ENCODE results near the gene CFTR. TPM values are rescaled to one million over a fixed set of nuclear protein-coding genes. Genes with fewer than 3 reads are reported as not detected.

CFTR gene
- total and polyA plus RNA-seq, 4 donors: 6.3 to 19.2 (median 12.9) TPM

DNA sequence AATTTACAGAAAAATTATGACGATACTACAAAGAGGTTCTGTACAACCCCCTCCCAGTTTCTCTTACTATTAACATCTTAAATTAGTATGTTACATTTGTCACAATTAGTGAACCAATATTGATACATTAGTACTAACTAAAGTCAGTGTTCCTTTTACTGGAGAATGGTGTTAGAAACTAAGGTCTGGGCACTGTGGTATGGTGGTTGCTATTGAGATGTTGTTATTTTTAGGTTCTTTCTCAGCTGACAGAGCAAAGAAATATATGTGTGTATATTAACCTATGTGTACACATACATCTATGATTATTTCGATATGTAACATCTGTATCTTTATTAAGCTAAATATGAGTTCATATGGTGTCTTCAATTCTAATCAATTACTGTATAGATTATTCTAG, 11.7 kb upstream of the CFTR start:
- H3K9me3 ChIP-seq (ENCODE audit: control insufficient read depth, insufficient read depth, low read length): no peaks in the 10 kb centered on the region
- H3K4me1 ChIP-seq (ENCODE audit: control insufficient read depth, insufficient read depth, low read length): peaks cover 3% of the 10 kb centered on the region
- H3K27me3 ChIP-seq (ENCODE audit: control insufficient read depth, insufficient read depth, low read length): no peaks in the 10 kb centered on the region
- no peak overlapping the region for H3K27ac ChIP-seq (ENCODE audit: low read depth, low read length)
- no peaks in the 10 kb centered on the region for H3K36me3 ChIP-seq (ENCODE audit: control insufficient read depth, insufficient read depth, low read length)
- no CpG with 5 or more reads among the region's 2 CpGs for WGBS (ENCODE audit: insufficient coverage)
- no peak for DNase-seq (ENCODE audit: low read depth in 4 of 6, low spot score in 6 of 6)
- H3K4me3 ChIP-seq (ENCODE audit: low read depth, low read length): no peak overlapping the region

GRCh38 chr7:117470777-117471176, 9.0 kb upstream of the CFTR start:
- Histone ChIP-seq H3K27ac (ENCODE audit: low read depth, low read length) (no peak overlapping the region), H3K36me3 (ENCODE audit: control insufficient read depth, insufficient read depth, low read length) (no peaks in the 10 kb centered on the region), H3K27me3 (ENCODE audit: control insufficient read depth, insufficient read depth, low read length) (no peaks in the 10 kb centered on the region), H3K9me3 (ENCODE audit: control insufficient read depth, insufficient read depth, low read length) (no peaks in the 10 kb centered on the region), H3K4me3 (ENCODE audit: low read depth, low read length) (no peak overlapping the region), H3K4me1 (ENCODE audit: control insufficient read depth, insufficient read depth, low read length) (peaks cover 3% of the 10 kb centered on the region)
- no peak for DNase-seq (ENCODE audit: low read depth in 4 of 6, low spot score in 6 of 6)
- WGBS (ENCODE audit: insufficient coverage): 48% methylated on average over 4 of the region's 5 CpGs

DNA sequence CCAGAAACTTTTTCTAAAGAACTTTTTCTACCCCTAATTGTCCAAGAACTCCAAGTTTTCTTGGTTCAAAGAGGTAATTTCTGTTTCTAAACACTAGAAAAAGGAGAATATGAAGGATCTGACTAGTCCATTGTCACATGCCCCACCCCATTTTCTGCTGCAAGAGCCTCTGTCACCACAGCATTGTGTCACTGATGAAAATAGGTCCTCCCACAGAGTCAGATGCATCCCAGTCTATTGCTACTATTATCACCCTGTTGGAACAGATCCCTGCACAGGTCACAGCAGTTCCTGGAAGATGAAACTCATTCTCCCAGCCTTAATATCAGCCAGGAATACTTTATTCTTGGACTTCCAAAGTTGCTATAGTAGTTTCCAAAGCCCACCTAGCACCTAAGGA, 7.5 kb upstream of the CFTR start:
- no peak overlapping the region for H3K27ac ChIP-seq (ENCODE audit: low read depth, low read length)
- no peaks in the 10 kb centered on the region for H3K36me3 ChIP-seq (ENCODE audit: control insufficient read depth, insufficient read depth, low read length)
- H3K27me3 ChIP-seq (ENCODE audit: control insufficient read depth, insufficient read depth, low read length): no peaks in the 10 kb centered on the region
- DNase-seq (ENCODE audit: low read depth in 4 of 6, low spot score in 6 of 6): no peak
- H3K9me3 ChIP-seq (ENCODE audit: control insufficient read depth, insufficient read depth, low read length): no peaks in the 10 kb centered on the region
- H3K4me3 ChIP-seq (ENCODE audit: low read depth, low read length): no peak overlapping the region
- peaks cover 3% of the 10 kb centered on the region for H3K4me1 ChIP-seq (ENCODE audit: control insufficient read depth, insufficient read depth, low read length)

DNA sequence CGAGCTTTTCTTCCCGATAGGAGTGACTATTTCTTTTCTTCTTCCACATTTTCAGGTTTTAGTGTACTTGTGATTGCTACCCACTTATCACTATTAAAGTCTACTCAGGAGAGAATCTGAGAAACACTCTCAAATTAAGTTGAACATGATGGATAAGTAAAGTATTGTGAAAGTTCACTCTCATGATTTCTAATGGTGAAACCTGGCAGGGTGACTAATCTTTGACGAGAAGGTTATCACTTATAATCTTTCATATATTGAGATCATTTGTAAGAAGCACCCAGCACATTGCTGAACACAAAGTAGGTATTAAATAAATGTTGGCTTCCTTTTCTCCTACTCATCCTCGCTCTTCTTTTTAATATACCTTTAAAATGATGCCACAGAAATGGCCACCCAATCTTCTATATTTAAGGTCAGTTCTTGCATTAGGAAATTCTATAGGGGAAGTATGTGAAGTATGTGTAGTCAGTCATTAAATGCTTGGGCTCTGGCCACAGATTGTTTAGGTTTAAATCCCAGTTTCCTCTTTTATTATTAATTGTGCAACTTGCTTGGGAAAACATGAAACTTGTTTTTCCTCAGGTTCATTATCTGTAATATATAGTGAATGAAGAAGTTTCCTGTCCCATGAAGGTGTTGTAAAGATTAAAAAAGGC, 3.1 kb upstream of the CFTR start:
- H3K27me3 ChIP-seq (ENCODE audit: control insufficient read depth, insufficient read depth, low read length): peaks cover 19% of the 10 kb centered on the region
- WGBS (ENCODE audit: insufficient coverage): no CpG with 5 or more reads among the region's 4 CpGs
- DNase-seq (ENCODE audit: low read depth in 4 of 6, low spot score in 6 of 6): no peak
- H3K4me1 ChIP-seq (ENCODE audit: control insufficient read depth, insufficient read depth, low read length): peaks cover 10% of the 10 kb centered on the region
- H3K4me3 ChIP-seq (ENCODE audit: low read depth, low read length): no peak overlapping the region
- no peaks in the 10 kb centered on the region for H3K36me3 ChIP-seq (ENCODE audit: control insufficient read depth, insufficient read depth, low read length)
- H3K9me3 ChIP-seq (ENCODE audit: control insufficient read depth, insufficient read depth, low read length): no peaks in the 10 kb centered on the region
- H3K27ac ChIP-seq (ENCODE audit: low read depth, low read length): no peak overlapping the region

- Histone ChIP-seq H3K27ac (ENCODE audit: low read depth, low read length) (no peak overlapping the region), H3K36me3 (ENCODE audit: control insufficient read depth, insufficient read depth, low read length) (no peaks in the 10 kb centered on the region), H3K4me1 (ENCODE audit: control insufficient read depth, insufficient read depth, low read length) (peaks cover 10% of the 10 kb centered on the region), H3K27me3 (ENCODE audit: control insufficient read depth, insufficient read depth, low read length) (peaks cover 19% of the 10 kb centered on the region), H3K9me3 (ENCODE audit: control insufficient read depth, insufficient read depth, low read length) (no peaks in the 10 kb centered on the region), H3K4me3 (ENCODE audit: low read depth, low read length) (peak overlapping the region; percentile 59)
- 27% methylated on average over 3 of the region's 11 CpGs for WGBS (ENCODE audit: insufficient coverage)
- DNase-seq (ENCODE audit: low read depth in 4 of 6, low spot score in 6 of 6): peak in 1 of 6 donors; percentile 8
Measured at GRCh38 chr7:117478836-117479224, 995 bp upstream of the CFTR start.

GRCh38 chr7:117480055-117480362, 184 bp downstream of the CFTR start:
- peaks cover 19% of the 10 kb centered on the region for H3K27me3 ChIP-seq (ENCODE audit: control insufficient read depth, insufficient read depth, low read length)
- H3K4me1 ChIP-seq (ENCODE audit: control insufficient read depth, insufficient read depth, low read length): peaks cover 10% of the 10 kb centered on the region
- no peaks in the 10 kb centered on the region for H3K9me3 ChIP-seq (ENCODE audit: control insufficient read depth, insufficient read depth, low read length)
- 5% methylated on average over 11 of the region's 11 CpGs for whole genome bisulfite sequencing (ENCODE audit: insufficient coverage)
- no peaks in the 10 kb centered on the region for H3K36me3 ChIP-seq (ENCODE audit: control insufficient read depth, insufficient read depth, low read length)
- peak overlapping the region; percentile 59 for H3K4me3 ChIP-seq (ENCODE audit: low read depth, low read length)
- no peak for DNase-seq (ENCODE audit: low read depth in 4 of 6, low spot score in 6 of 6)
- peak overlapping the region; percentile 72 for H3K27ac ChIP-seq (ENCODE audit: low read depth, low read length)

GRCh38 chr7:117480978-117481377, 1.2 kb downstream of the CFTR start:
- peaks cover 19% of the 10 kb centered on the region for H3K27me3 ChIP-seq (ENCODE audit: control insufficient read depth, insufficient read depth, low read length)
- H3K4me1 ChIP-seq (ENCODE audit: control insufficient read depth, insufficient read depth, low read length): peaks cover 10% of the 10 kb centered on the region
- H3K36me3 ChIP-seq (ENCODE audit: control insufficient read depth, insufficient read depth, low read length): no peaks in the 10 kb centered on the region
- no peak overlapping the region for H3K27ac ChIP-seq (ENCODE audit: low read depth, low read length)
- no peak for DNase-seq (ENCODE audit: low read depth in 4 of 6, low spot score in 6 of 6)
- H3K4me3 ChIP-seq (ENCODE audit: low read depth, low read length): peak overlapping the region; percentile 2
- no peaks in the 10 kb centered on the region for H3K9me3 ChIP-seq (ENCODE audit: control insufficient read depth, insufficient read depth, low read length)
- WGBS (ENCODE audit: insufficient coverage): no CpG with 5 or more reads among the region's 2 CpGs

GRCh38 chr7:117485118-117485620, 5.3 kb downstream of the CFTR start:
- Histone ChIP-seq H3K4me3 (ENCODE audit: low read depth, low read length) (no peak overlapping the region), H3K9me3 (ENCODE audit: control insufficient read depth, insufficient read depth, low read length) (no peaks in the 10 kb centered on the region), H3K27ac (ENCODE audit: low read depth, low read length) (no peak overlapping the region), H3K4me1 (ENCODE audit: control insufficient read depth, insufficient read depth, low read length) (no peaks in the 10 kb centered on the region), H3K36me3 (ENCODE audit: control insufficient read depth, insufficient read depth, low read length) (no peaks in the 10 kb centered on the region), H3K27me3 (ENCODE audit: control insufficient read depth, insufficient read depth, low read length) (peaks cover 2% of the 10 kb centered on the region)
- DNase-seq (ENCODE audit: low read depth in 4 of 6, low spot score in 6 of 6): no peak
- 10% methylated on average over 1 of the region's 2 CpGs for WGBS (ENCODE audit: insufficient coverage)

DNA sequence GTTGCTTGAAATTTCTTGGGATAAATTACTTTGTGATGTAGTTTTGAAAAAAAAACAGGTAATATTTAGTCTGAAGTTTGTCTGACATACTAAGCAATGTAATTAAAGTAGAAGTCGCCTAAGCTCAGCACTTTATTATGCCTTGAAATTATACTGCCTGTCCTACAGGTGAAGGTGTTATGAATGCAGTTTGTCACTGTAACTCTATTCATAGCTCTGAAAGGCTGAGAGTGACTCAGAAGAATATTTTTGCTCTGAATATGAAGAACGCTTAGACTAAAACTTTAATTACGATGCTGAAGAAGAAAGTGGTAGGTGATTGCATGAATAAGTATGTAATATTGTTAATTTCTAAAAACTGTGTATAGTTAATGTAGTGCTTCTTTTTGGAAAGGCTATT, 9.2 kb downstream of the CFTR start:
- no peaks in the 10 kb centered on the region for H3K4me1 ChIP-seq (ENCODE audit: control insufficient read depth, insufficient read depth, low read length)
- H3K9me3 ChIP-seq (ENCODE audit: control insufficient read depth, insufficient read depth, low read length): no peaks in the 10 kb centered on the region
- H3K4me3 ChIP-seq (ENCODE audit: low read depth, low read length): no peak overlapping the region
- no peak overlapping the region for H3K27ac ChIP-seq (ENCODE audit: low read depth, low read length)
- H3K36me3 ChIP-seq (ENCODE audit: control insufficient read depth, insufficient read depth, low read length): no peaks in the 10 kb centered on the region
- H3K27me3 ChIP-seq (ENCODE audit: control insufficient read depth, insufficient read depth, low read length): no peaks in the 10 kb centered on the region
- DNase-seq (ENCODE audit: low read depth in 4 of 6, low spot score in 6 of 6): no peak
- WGBS (ENCODE audit: insufficient coverage): no CpG with 5 or more reads among the region's 3 CpGs

GRCh38 chr7:117489430-117489829, 9.6 kb downstream of the CFTR start:
- no peak for DNase-seq (ENCODE audit: low read depth in 4 of 6, low spot score in 6 of 6)
- Histone ChIP-seq H3K36me3 (ENCODE audit: control insufficient read depth, insufficient read depth, low read length) (no peaks in the 10 kb centered on the region), H3K27ac (ENCODE audit: low read depth, low read length) (no peak overlapping the region), H3K4me3 (ENCODE audit: low read depth, low read length) (no peak overlapping the region), H3K27me3 (ENCODE audit: control insufficient read depth, insufficient read depth, low read length) (no peaks in the 10 kb centered on the region), H3K9me3 (ENCODE audit: control insufficient read depth, insufficient read depth, low read length) (no peaks in the 10 kb centered on the region), H3K4me1 (ENCODE audit: control insufficient read depth, insufficient read depth, low read length) (no peaks in the 10 kb centered on the region)
- WGBS (ENCODE audit: insufficient coverage): no CpG with 5 or more reads among the region's 2 CpGs
